HG03025 (cell line): ENCODE data around the gene MUTYH.

Experiments
- ATAC-seq: cut with Tn5 transposase; IDR thresholded peaks from one replicate; pipeline ENCODE4 v1.9.1; 2021; ENCODE audit warnings: mild to moderate bottlenecking, moderate library complexity; ENCODE audit not compliant: unreplicated experiment, low FRiP score

The MUTYH gene

GRCh38 chr1:45351508-45351907, 11.3 kb upstream of the MUTYH start:
- ATAC-seq: no peak

GRCh38 chr1:45348966-45349677, 8.9 kb upstream of the MUTYH start:
- no peak for ATAC-seq

GRCh38 chr1:45348609-45348965, 8.3 kb upstream of the MUTYH start:
- no peak for ATAC-seq

- no peak for ATAC-seq
Measured at GRCh38 chr1:45348020-45348419, 7.8 kb upstream of the MUTYH start.

GRCh38 chr1:45346473-45346872, 6.2 kb upstream of the MUTYH start:
- ATAC-seq: no peak

- ATAC-seq: no peak
Measured at GRCh38 chr1:45345014-45345413, 4.8 kb upstream of the MUTYH start.

- no peak for ATAC-seq
Measured at GRCh38 chr1:45344499-45344898, 4.3 kb upstream of the MUTYH start.

GRCh38 chr1:45340816-45341466, 701 bp upstream of the MUTYH start:
- ATAC-seq: no peak

GRCh38 chr1:45337630-45338325, 2.5 kb downstream of the MUTYH start:
- ATAC-seq: no peak

- ATAC-seq: no peak
Measured at GRCh38 chr1:45335855-45336324, 4.3 kb downstream of the MUTYH start.

- no peak for ATAC-seq
Measured at GRCh38 chr1:45334308-45335245, 5.7 kb downstream of the MUTYH start.

GRCh38 chr1:45332346-45332720, 7.9 kb downstream of the MUTYH start:
- ATAC-seq: no peak

GRCh38 chr1:45331436-45332345, 8.5 kb downstream of the MUTYH start:
- ATAC-seq: no peak

- no peak for ATAC-seq
Measured at GRCh38 chr1:45329445-45329844, 10.8 kb downstream of the MUTYH start.

GRCh38 chr1:45328680-45329079, 11.6 kb downstream of the MUTYH start:
- ATAC-seq: no peak

GRCh38 chr1:45327644-45328515, 12.4 kb downstream of the MUTYH start:
- ATAC-seq: no peak

GRCh38 chr1:45326627-45327623, 13.3 kb downstream of the MUTYH start, which contains the start of gene HPDL:
HPDL (plus strand) TSS chr1:45326895; CDS start chr1:45327149, 254 bp downstream.
- ATAC-seq: no peak
